HG03558 (cell line): Measurements from ENCODE around the gene TMEM45A.

Experiments
- ATAC-seq: cut with Tn5 transposase; IDR thresholded peaks from one replicate; pipeline ENCODE4 v1.9.1; 2021; ENCODE audit warnings: moderate number of reproducible peaks; ENCODE audit not compliant: unreplicated experiment; ENCODE audit errors: extremely low read depth

The TMEM45A gene

GRCh38 chr3:100606894-100607512, 114.6 kb downstream of the TMEM45A start:
- peak; percentile 59 for ATAC-seq

GRCh38 chr3:100609305-100609704, 116.9 kb downstream of the TMEM45A start, which contains the start of gene ADGRG7:
ADGRG7 (plus strand) TSS chr3:100609601; CDS start chr3:100609857, 256 bp downstream.
- ATAC-seq: no peak

GRCh38 chr3:100609963-100610362, 117.5 kb downstream of the TMEM45A start:
- no peak for ATAC-seq

DNA sequence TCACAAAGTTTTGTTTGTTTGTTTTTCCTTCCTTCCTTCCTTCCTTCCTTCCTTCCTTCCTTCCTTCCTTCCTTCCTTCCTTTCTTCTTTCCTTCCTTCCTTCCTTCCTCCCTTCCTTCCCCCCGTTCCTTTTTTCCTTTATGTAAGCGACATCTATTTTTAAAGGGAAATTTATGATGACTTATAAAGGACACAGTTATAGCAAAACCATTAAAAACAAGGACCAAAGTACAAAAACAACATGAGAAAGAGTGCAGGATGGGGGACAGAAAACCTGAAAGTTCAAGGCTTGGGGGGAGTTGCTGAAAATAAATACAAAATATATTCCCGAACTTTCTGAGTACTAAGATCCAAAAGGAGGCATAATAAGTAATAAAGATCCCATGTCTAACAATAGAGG, 118.8 kb downstream of the TMEM45A start:
- no peak for ATAC-seq

DNA sequence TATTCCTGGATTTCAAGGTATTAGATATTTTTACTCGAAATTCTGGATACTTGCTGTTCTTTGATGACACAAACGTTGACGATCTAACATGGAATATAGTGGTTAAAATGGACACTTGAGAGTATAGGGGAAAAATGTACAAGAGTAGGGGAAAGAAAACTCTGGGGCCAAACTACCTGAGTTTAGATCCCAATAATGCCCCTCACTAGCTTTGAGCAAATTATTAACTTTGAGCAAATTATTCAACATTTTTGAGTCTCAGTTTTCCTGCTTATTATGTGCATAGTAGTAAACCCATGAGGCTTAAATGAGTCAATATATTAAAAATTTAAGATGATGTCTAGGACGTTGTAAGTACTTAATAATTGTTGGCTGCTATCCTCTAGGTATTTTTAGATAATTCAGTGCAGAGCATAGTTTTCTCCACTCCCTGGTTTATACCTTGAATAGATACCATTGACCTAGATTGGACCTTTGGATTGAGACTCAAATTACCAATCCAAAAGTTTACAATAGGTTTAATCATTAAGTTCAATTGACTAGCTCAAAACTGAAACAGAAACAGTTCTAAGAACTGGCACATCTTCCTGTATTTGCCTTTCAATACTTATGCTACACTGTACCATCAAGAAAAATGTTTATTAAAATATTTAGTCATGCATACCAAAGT, 121.4 kb downstream of the TMEM45A start:
- ATAC-seq: peak; percentile 42

DNA sequence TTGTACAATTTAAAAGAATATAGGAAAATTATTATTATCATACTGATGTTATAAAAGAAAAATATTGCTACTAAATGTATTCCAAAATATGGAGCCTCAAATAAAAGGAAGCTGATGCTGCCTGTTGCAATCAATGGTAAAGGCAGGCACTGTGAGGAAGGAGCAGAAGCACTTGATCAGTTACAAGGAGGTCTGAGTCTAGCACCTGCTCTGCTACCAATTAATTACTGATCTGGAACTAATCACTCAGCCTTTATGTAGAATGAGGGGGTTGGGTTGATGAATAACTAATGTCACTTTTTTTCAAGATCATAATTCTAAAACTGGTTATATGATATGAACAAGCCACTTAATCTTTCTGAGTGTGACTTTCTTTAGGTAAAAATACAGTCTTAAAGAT, 122.5 kb downstream of the TMEM45A start:
- peak; percentile 53 for ATAC-seq

DNA sequence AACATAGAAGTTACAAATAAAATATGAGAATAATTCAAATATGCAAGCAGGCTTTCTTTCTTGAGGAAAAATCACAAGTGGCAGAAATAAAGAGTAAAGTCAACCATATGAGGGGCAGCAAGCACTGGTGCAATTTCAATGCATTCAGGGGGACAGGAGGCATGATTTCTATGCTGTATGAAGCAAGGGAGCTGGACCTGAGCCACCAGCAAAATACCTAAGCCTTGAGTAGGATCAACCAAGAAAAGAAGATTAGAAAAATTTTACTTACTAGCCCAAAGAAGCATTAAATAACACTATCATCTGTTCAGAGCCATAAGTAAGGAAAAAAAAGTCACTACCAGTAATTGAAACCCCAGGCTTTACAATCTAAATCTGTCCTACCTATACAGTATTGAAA, 123.3 kb downstream of the TMEM45A start:
- ATAC-seq: no peak

DNA sequence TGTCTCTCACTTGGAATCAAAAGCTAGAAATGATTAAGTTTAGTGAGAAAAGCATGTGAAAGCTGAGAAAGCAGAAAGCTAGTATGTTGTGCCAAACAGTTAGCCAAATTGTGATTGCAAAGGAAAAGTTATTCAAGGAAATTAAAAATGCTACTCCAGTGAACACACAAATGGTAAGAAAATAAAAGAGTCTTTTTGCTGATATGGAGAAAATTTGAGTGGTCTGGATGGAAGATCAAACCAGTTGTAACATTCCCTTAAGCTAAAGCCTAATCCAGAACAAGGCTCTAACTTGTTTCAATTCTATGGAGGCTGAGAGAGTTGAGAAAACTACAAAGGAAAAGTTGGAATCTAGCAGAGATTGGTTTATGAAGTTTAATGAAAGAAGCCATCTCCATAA, 128.8 kb downstream of the TMEM45A start:
- ATAC-seq: no peak
